ENCODE results near the gene PPM1B.

Gene PPM1B

DNA sequence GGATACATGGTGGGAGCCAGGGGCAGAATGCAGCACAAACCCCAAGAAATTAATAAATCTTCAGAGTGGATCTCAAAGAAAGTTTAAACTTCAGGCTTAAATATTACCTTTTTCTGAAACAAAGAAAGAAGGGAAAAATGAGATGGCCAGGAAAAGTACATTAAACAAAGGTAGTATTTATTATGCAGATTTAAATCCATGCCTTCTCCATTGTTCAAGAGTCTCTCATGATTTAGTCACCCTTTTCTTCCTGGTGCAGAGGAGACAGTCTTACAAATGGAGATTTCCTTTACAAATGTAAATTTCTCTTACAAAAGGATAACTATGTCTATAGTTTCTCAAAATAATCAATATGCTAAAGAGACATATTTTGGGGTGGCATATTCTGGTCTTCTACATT, 33.4 kb upstream of the PPM1B start:
- no peak for FAIRE-seq
- TF ChIP-seq SPI1 (IDR thresholded peaks at IDR 0.05; ENCODE audit: low read depth, low read length) (no peak), POLR2A (IDR thresholded peaks at IDR 0.05; ENCODE audit: low read depth, low read length) (no peak), POU2F2 (IDR thresholded peaks at IDR 0.05; ENCODE audit: low read depth, low read length) (no peak), PAX5 (IDR thresholded peaks at IDR 0.05; ENCODE audit: insufficient read depth, low read length, severe bottlenecking) (no peak), TAF1 (IDR thresholded peaks at IDR 0.05; ENCODE audit: low read depth, low read length) (no peak), POLR2AphosphoS5 (IDR thresholded peaks at IDR 0.05; ENCODE audit: low read depth, low read length) (no peak)
- no peak for DNase-seq (ENCODE audit: insufficient read length, low spot score)

DNA sequence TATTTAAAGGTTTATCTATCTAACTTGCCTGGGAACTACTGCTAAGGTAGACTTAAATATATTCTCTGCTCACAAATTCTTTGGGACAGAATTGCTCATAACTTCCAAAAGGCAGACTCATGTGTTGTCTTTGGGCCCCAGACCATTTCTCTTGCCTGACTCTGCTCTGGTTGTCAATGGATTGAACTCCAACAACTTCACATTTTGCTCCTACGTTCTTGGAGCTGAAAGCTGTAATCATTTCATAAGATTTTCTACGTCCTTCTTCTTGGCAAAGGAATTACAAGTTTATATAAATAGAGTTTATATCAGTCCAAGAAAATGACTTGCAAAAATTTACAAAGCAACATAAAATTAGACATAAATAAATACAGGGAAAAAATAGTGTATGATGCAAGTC, 32.9 kb upstream of the PPM1B start:
- no peak for TF ChIP-seq PAX5 (IDR thresholded peaks at IDR 0.05; ENCODE audit: insufficient read depth, low read length, severe bottlenecking)
- TF ChIP-seq TAF1 (IDR thresholded peaks at IDR 0.05; ENCODE audit: low read depth, low read length) = no peak
- TF ChIP-seq POLR2A (IDR thresholded peaks at IDR 0.05; ENCODE audit: low read depth, low read length) = no peak
- no peak for TF ChIP-seq POLR2AphosphoS5 (IDR thresholded peaks at IDR 0.05; ENCODE audit: low read depth, low read length)
- no peak for TF ChIP-seq SPI1 (IDR thresholded peaks at IDR 0.05; ENCODE audit: low read depth, low read length)
- no peak for TF ChIP-seq POU2F2 (IDR thresholded peaks at IDR 0.05; ENCODE audit: low read depth, low read length)
- FAIRE-seq (no peak), DNase-seq (ENCODE audit: insufficient read length, low spot score) (no peak)

DNA sequence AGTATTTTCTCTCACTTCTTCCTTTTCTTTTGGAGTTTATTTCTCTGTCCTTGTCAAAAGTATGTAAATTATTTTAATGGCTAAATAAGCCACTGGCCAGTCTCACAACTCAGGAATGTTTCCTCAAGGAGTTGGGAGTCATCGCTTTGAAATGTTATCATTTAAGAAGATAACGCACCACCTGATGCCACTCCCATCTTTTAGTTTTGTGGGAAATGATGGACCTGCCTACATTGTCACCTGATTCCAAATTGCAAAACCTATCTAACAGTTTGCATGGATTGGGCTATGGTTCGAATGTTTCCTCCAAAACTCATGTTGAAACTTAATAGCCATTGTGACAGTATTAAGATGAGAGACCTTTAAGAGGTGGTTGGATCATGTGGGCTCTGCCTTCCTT, 32.4 kb upstream of the PPM1B start:
- DNase-seq (ENCODE audit: insufficient read length, low spot score) = no peak
- FAIRE-seq = no peak
- TF ChIP-seq PAX5 (IDR thresholded peaks at IDR 0.05; ENCODE audit: insufficient read depth, low read length, severe bottlenecking) (no peak), POLR2AphosphoS5 (IDR thresholded peaks at IDR 0.05; ENCODE audit: low read depth, low read length) (no peak), SPI1 (IDR thresholded peaks at IDR 0.05; ENCODE audit: low read depth, low read length) (no peak), TAF1 (IDR thresholded peaks at IDR 0.05; ENCODE audit: low read depth, low read length) (no peak), POU2F2 (IDR thresholded peaks at IDR 0.05; ENCODE audit: low read depth, low read length) (no peak), POLR2A (IDR thresholded peaks at IDR 0.05; ENCODE audit: low read depth, low read length) (no peak)

DNA sequence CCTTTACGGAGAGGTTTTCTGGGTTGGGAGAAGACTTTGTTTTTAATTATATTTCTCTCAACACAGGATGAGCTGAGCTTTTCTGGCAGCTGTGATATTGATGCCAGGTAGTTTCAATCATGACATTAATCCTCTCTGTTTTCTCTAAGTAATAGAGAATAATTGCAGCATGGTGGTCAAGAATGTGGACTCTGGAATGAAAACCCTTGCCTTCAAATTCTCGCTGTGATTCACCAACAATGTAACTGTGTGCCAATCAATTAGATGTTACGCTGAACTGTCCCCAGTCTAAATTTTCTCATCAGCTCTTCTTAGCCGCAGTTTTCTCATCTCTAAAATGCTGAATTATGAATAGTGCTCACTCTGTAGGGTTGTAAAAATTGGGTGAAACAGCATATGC, 31.6 kb upstream of the PPM1B start:
- FAIRE-seq (no peak), DNase-seq (ENCODE audit: insufficient read length, low spot score) (no peak)
- no peak for TF ChIP-seq POU2F2 (IDR thresholded peaks at IDR 0.05; ENCODE audit: low read depth, low read length)
- no peak for TF ChIP-seq POLR2AphosphoS5 (IDR thresholded peaks at IDR 0.05; ENCODE audit: low read depth, low read length)
- TF ChIP-seq TAF1 (IDR thresholded peaks at IDR 0.05; ENCODE audit: low read depth, low read length) = no peak
- no peak for TF ChIP-seq SPI1 (IDR thresholded peaks at IDR 0.05; ENCODE audit: low read depth, low read length)
- no peak for TF ChIP-seq PAX5 (IDR thresholded peaks at IDR 0.05; ENCODE audit: insufficient read depth, low read length, severe bottlenecking)
- no peak for TF ChIP-seq POLR2A (IDR thresholded peaks at IDR 0.05; ENCODE audit: low read depth, low read length)

DNA sequence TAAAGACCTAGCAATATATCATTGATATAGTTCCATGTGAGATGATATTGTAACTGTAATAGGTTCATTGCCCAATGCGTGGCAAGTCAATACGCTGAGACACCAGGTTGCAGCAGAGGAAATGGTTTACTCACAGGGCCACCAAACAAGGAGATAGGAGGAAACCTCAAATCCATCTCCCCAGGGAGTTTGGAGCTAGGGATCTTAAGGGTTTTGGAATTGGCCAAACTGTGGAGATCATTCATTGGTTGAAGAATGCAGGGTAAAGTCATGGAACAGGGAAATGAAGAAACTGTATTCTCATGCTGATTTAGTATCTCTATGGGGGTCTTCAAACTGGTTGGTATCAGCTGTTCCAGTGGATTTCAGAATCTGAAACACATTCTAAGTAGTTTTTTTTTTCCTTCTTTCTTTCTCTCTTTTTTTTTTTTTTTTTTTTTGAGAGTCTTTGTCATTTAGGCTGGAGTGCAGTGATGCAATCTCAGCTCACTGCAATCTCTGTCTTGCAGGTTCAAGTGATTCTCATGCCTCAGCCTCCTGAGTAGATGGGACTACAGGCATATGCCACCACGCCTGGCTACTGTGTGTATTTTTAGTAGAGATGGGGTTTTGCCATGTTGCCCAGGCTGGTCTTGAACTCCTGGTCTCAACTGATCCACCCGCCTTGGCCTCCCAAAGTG, 30.7 kb upstream of the PPM1B start:
- FAIRE-seq = no peak
- no peak for DNase-seq (ENCODE audit: insufficient read length, low spot score)
- TF ChIP-seq POLR2A (IDR thresholded peaks at IDR 0.05; ENCODE audit: low read depth, low read length) = no peak
- no peak for TF ChIP-seq SPI1 (IDR thresholded peaks at IDR 0.05; ENCODE audit: low read depth, low read length)
- TF ChIP-seq TAF1 (IDR thresholded peaks at IDR 0.05; ENCODE audit: low read depth, low read length) = no peak
- no peak for TF ChIP-seq POLR2AphosphoS5 (IDR thresholded peaks at IDR 0.05; ENCODE audit: low read depth, low read length)
- TF ChIP-seq POU2F2 (IDR thresholded peaks at IDR 0.05; ENCODE audit: low read depth, low read length) = no peak
- no peak for TF ChIP-seq PAX5 (IDR thresholded peaks at IDR 0.05; ENCODE audit: insufficient read depth, low read length, severe bottlenecking)

DNA sequence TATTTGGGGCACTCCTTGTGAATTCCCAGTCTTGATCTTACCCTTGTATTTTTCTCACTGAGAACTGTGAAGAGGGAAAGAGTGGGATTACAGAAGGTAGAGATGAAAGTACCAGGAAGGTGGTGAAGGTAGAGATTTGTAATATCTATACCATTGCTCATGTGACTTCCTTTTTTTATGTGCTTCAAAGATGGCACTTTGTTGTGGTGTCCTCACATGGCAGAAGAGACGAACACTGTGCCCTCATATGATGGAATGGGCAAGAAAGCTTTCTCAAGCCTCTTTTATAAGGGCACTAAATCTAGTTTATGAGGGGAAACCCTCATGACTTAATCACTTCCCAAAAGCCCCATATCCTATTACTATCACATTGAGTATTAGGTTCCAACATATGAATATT, 28.9 kb upstream of the PPM1B start:
- DNase-seq (ENCODE audit: insufficient read length, low spot score) (no peak), FAIRE-seq (no peak)
- TF ChIP-seq PAX5 (IDR thresholded peaks at IDR 0.05; ENCODE audit: insufficient read depth, low read length, severe bottlenecking) (no peak), POLR2A (IDR thresholded peaks at IDR 0.05; ENCODE audit: low read depth, low read length) (no peak), TAF1 (IDR thresholded peaks at IDR 0.05; ENCODE audit: low read depth, low read length) (no peak), SPI1 (IDR thresholded peaks at IDR 0.05; ENCODE audit: low read depth, low read length) (no peak), POLR2AphosphoS5 (IDR thresholded peaks at IDR 0.05; ENCODE audit: low read depth, low read length) (no peak), POU2F2 (IDR thresholded peaks at IDR 0.05; ENCODE audit: low read depth, low read length) (no peak)

DNA sequence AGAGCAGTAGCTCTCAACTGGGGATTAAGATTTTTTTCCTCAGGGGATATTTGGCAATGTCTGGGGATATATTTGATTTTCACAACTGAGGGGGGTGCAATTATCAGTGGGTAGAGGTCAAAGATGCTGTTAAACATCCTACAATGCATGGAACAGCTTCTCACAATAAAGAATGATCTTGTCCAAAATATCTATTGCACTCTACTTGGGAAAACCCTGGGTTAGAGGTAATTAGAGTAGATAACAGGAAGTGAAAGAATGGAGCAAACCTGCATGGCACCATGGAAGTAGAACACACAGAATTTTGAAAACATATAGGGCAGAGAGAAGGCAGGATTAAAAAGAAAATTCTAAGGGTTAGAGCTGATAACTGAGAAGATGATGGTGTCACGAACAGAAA, 26.4 kb upstream of the PPM1B start:
- DNase-seq (ENCODE audit: insufficient read length, low spot score) (no peak), FAIRE-seq (no peak)
- TF ChIP-seq SPI1 (IDR thresholded peaks at IDR 0.05; ENCODE audit: low read depth, low read length) (0 out of 2 replicates have a peak, but pooled peaks have one; percentile 4), POLR2A (IDR thresholded peaks at IDR 0.05; ENCODE audit: low read depth, low read length) (no peak)

DNA sequence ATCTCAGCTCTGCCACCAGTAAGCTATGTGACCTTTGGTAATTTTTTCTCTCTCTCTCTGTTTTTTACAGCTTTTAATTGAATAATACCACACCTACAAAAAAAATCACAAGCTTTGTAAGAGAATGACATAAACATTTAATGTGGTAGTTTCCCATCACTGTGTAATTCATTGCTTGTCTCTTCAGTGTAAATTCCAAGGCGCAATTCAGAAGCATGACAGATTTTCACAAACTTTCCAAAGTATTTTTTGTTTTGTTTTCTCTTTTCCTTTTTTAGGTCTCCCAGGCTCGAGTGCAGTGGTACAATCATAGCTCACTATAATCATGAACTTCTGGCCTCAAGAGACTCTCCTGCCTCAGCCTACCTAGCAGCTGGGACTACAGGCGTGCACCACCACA, 25.0 kb upstream of the PPM1B start:
- TF ChIP-seq POLR2A (IDR thresholded peaks at IDR 0.05; ENCODE audit: low read depth, low read length) (no peak), POU2F2 (IDR thresholded peaks at IDR 0.05; ENCODE audit: low read depth, low read length) (no peak), SPI1 (IDR thresholded peaks at IDR 0.05; ENCODE audit: low read depth, low read length) (no peak), PAX5 (IDR thresholded peaks at IDR 0.05; ENCODE audit: insufficient read depth, low read length, severe bottlenecking) (no peak), TAF1 (IDR thresholded peaks at IDR 0.05; ENCODE audit: low read depth, low read length) (no peak), POLR2AphosphoS5 (IDR thresholded peaks at IDR 0.05; ENCODE audit: low read depth, low read length) (no peak)
- DNase-seq (ENCODE audit: insufficient read length, low spot score) (no peak), FAIRE-seq (no peak)

DNA sequence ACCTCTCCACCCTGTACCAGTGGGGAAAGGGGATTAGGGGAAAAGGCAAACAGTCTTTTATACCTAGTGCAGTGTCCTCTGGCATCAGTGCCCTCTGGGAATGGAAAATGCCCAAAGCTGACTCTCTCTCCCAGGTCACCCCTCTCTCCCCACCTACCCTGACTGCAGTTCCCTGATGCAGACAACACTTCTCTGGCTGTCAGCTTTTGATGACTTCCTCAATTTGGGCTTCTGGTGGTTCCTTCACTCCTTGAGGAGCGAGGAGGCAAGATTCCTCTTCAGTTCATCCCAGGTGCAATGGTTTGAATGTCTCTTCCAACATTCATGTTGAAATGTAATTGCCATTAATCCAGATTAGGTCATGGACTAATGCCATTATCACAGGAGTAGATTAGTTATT, 19.7 kb upstream of the PPM1B start:
- no peak for TF ChIP-seq POLR2A (IDR thresholded peaks at IDR 0.05; ENCODE audit: low read depth, low read length)
- peak; percentile 44; the same call in 1 of the 2 replicates for TF ChIP-seq SPI1 (IDR thresholded peaks at IDR 0.05; ENCODE audit: low read depth, low read length)
- FAIRE-seq (no peak), DNase-seq (ENCODE audit: insufficient read length, low spot score) (no peak)

DNA sequence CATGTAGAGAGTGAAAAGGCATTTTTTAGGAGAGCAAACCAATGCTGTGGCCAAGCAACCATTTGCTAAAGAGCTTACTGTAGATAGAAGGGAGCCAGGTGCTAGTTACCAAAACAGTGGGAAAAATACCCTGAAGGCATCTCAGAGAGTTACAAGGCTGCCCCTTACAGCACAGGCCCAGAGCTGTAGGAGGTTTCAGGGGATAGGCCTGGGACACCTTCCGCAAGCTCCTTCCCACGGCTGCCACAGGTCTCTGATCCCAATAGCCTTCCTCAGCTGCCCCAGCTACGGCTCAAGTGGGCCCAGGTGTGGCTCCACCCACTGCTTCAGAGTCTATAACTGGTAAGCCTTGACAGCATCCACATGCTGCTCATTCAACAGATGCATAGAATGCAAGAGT, 18.2 kb upstream of the PPM1B start:
- FAIRE-seq = no peak
- no peak for DNase-seq (ENCODE audit: insufficient read length, low spot score)
- TF ChIP-seq POLR2AphosphoS5 (IDR thresholded peaks at IDR 0.05; ENCODE audit: low read depth, low read length) (no peak), TAF1 (IDR thresholded peaks at IDR 0.05; ENCODE audit: low read depth, low read length) (no peak), SPI1 (IDR thresholded peaks at IDR 0.05; ENCODE audit: low read depth, low read length) (no peak), PAX5 (IDR thresholded peaks at IDR 0.05; ENCODE audit: insufficient read depth, low read length, severe bottlenecking) (no peak), POU2F2 (IDR thresholded peaks at IDR 0.05; ENCODE audit: low read depth, low read length) (no peak), POLR2A (IDR thresholded peaks at IDR 0.05; ENCODE audit: low read depth, low read length) (no peak)
